ENCODE data around the gene PTPRK.

Gene PTPRK

GRCh38 chr6:127945434-127946097 is 574.8 kb downstream of the PTPRK start:
- no peak for TF ChIP-seq CTCF (IDR thresholded peaks at IDR 0.05)
- H3K27me3 ChIP-seq: no peaks in the 10 kb centered on the region
- no peak overlapping the region for H3K4me3 ChIP-seq (ENCODE audit: low read depth in 1 of 2, low read length in 1 of 2)
- no peak overlapping the region for H3K27ac ChIP-seq
- H3K36me3 ChIP-seq: no peaks in the 10 kb centered on the region
- H3K4me1 ChIP-seq (ENCODE audit: control insufficient read depth in 1 of 2, insufficient read depth in 1 of 2, low read depth in 1 of 2, low read length in 1 of 2): no peaks in the 10 kb centered on the region
- H3K9me3 ChIP-seq: no peaks in the 10 kb centered on the region

GRCh38 chr6:127941228-127941627 is 579.2 kb downstream of the PTPRK start:
- Histone ChIP-seq H3K27ac (no peak overlapping the region), H3K4me1 (ENCODE audit: control insufficient read depth in 1 of 2, insufficient read depth in 1 of 2, low read depth in 1 of 2, low read length in 1 of 2) (no peaks in the 10 kb centered on the region), H3K36me3 (no peaks in the 10 kb centered on the region), H3K4me3 (ENCODE audit: low read depth in 1 of 2, low read length in 1 of 2) (no peak overlapping the region), H3K27me3 (no peaks in the 10 kb centered on the region), H3K9me3 (no peaks in the 10 kb centered on the region)
- no peak for TF ChIP-seq CTCF (IDR thresholded peaks at IDR 0.05)

GRCh38 chr6:127939442-127940066 is 580.8 kb downstream of the PTPRK start:
- no peak overlapping the region for H3K27ac ChIP-seq
- no peaks in the 10 kb centered on the region for H3K9me3 ChIP-seq
- H3K4me3 ChIP-seq (ENCODE audit: low read depth in 1 of 2, low read length in 1 of 2): no peak overlapping the region
- no peaks in the 10 kb centered on the region for H3K36me3 ChIP-seq
- no peaks in the 10 kb centered on the region for H3K27me3 ChIP-seq
- no peaks in the 10 kb centered on the region for H3K4me1 ChIP-seq (ENCODE audit: control insufficient read depth in 1 of 2, insufficient read depth in 1 of 2, low read depth in 1 of 2, low read length in 1 of 2)
- no peak for TF ChIP-seq CTCF (IDR thresholded peaks at IDR 0.05)

GRCh38 chr6:127938701-127939100 is 581.7 kb downstream of the PTPRK start:
- no peak overlapping the region for H3K27ac ChIP-seq
- TF ChIP-seq CTCF (IDR thresholded peaks at IDR 0.05): no peak
- no peaks in the 10 kb centered on the region for H3K27me3 ChIP-seq
- no peaks in the 10 kb centered on the region for H3K36me3 ChIP-seq
- H3K4me3 ChIP-seq (ENCODE audit: low read depth in 1 of 2, low read length in 1 of 2): no peak overlapping the region
- H3K4me1 ChIP-seq (ENCODE audit: control insufficient read depth in 1 of 2, insufficient read depth in 1 of 2, low read depth in 1 of 2, low read length in 1 of 2): no peaks in the 10 kb centered on the region
- no peaks in the 10 kb centered on the region for H3K9me3 ChIP-seq

GRCh38 chr6:127937747-127938146 is 582.7 kb downstream of the PTPRK start:
- no peak for TF ChIP-seq CTCF (IDR thresholded peaks at IDR 0.05)
- Histone ChIP-seq H3K27ac (no peak overlapping the region), H3K27me3 (no peaks in the 10 kb centered on the region), H3K36me3 (no peaks in the 10 kb centered on the region), H3K4me1 (ENCODE audit: control insufficient read depth in 1 of 2, insufficient read depth in 1 of 2, low read depth in 1 of 2, low read length in 1 of 2) (no peaks in the 10 kb centered on the region), H3K4me3 (ENCODE audit: low read depth in 1 of 2, low read length in 1 of 2) (no peak overlapping the region), H3K9me3 (no peaks in the 10 kb centered on the region)

All from neutrophil (primary cell).